Measurements from ENCODE around the gene OR2F2. TPM values are rescaled to one million over a fixed set of nuclear protein-coding genes. Genes with fewer than 3 reads are reported as not detected.

The OR2F2 gene
- total RNA-seq, 1 donor = not detected

DNA sequence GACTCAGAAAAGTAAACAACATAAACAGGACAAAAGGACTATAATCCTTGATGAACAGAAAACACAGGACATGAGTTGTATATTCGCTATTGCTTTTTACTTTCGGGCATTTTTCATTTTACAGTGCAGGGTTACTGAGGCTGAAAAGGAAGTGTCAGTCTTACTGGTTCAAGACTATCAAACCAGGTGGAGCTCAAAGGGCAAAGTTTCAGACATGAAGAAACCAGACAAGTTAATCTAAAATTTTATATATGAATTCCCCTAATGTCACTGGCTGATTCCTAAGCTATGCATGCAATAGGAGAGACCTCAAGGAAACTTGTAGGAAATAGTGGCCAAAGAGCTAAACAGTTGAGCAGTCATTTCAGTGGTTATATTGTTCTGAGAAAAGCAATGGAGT is 44.5 kb upstream of the OR2F2 start:
- no peaks in the 10 kb centered on the region for H3K27me3 ChIP-seq (ENCODE audit: insufficient read depth, low read length)
- H3K36me3 ChIP-seq (ENCODE audit: insufficient read depth, low read length) = no peaks in the 10 kb centered on the region
- H3K9me3 ChIP-seq (ENCODE audit: low read depth, low read length) = no peaks in the 10 kb centered on the region
- peaks cover 59% of the 10 kb centered on the region for H3K79me2 ChIP-seq (ENCODE audit: insufficient read depth, low read length)
- no peak overlapping the region for H3K27ac ChIP-seq (ENCODE audit: low read depth, low read length)
- no peak overlapping the region for H3K4me2 ChIP-seq (ENCODE audit: insufficient read depth, low read length)
- H3K4me3 ChIP-seq (ENCODE audit: insufficient read depth, low read length) = no peak overlapping the region
- H2AFZ ChIP-seq (ENCODE audit: low read length) = no peak overlapping the region
- no peak for DNase-seq (ENCODE audit: insufficient read length, low spot score, missing footprints)
- TF ChIP-seq, protein P1, sequence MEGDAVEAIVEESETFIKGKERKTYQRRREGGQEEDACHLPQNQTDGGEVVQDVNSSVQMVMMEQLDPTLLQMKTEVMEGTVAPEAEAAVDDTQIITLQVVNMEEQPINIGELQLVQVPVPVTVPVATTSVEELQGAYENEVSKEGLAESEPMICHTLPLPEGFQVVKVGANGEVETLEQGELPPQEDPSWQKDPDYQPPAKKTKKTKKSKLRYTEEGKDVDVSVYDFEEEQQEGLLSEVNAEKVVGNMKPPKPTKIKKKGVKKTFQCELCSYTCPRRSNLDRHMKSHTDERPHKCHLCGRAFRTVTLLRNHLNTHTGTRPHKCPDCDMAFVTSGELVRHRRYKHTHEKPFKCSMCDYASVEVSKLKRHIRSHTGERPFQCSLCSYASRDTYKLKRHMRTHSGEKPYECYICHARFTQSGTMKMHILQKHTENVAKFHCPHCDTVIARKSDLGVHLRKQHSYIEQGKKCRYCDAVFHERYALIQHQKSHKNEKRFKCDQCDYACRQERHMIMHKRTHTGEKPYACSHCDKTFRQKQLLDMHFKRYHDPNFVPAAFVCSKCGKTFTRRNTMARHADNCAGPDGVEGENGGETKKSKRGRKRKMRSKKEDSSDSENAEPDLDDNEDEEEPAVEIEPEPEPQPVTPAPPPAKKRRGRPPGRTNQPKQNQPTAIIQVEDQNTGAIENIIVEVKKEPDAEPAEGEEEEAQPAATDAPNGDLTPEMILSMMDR (IDR thresholded peaks at IDR 0.05; ENCODE audit: extremely low read depth, low read depth, low read length) = no peak
- H4K20me1 ChIP-seq (ENCODE audit: insufficient read depth, low read length) = peaks cover 28% of the 10 kb centered on the region
- H3K4me1 ChIP-seq (ENCODE audit: insufficient read depth, low read length) = peaks cover 4% of the 10 kb centered on the region

DNA sequence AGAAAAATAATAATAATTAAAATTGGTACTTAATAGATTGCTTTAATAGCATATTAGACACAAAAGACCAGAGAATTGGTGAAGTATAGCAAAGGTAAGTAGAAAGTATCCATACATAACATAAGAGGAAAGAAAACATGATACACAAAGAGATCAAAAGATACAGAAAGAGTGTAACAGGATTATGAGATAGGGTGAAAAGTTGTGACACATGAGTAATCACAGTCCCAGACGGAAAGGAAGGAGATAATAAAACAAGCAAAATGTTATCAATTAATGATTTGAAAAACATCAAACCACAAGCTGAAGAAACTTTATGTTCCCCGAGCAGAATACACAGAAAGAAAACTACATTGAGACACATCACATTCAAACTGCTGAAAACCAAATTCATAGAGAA is 43.6 kb upstream of the OR2F2 start:
- DNase-seq (ENCODE audit: insufficient read length, low spot score, missing footprints) = no peak
- TF ChIP-seq, protein P1 (IDR thresholded peaks at IDR 0.05; ENCODE audit: extremely low read depth, low read depth, low read length) = no peak
- Histone ChIP-seq H3K27ac (ENCODE audit: low read depth, low read length) (no peak overlapping the region), H3K36me3 (ENCODE audit: insufficient read depth, low read length) (no peaks in the 10 kb centered on the region), H3K4me1 (ENCODE audit: insufficient read depth, low read length) (no peaks in the 10 kb centered on the region), H2AFZ (ENCODE audit: low read length) (no peak overlapping the region), H3K4me2 (ENCODE audit: insufficient read depth, low read length) (no peak overlapping the region), H3K4me3 (ENCODE audit: insufficient read depth, low read length) (no peak overlapping the region), H3K27me3 (ENCODE audit: insufficient read depth, low read length) (no peaks in the 10 kb centered on the region), H4K20me1 (ENCODE audit: insufficient read depth, low read length) (peaks cover 28% of the 10 kb centered on the region), H3K79me2 (ENCODE audit: insufficient read depth, low read length) (peaks cover 61% of the 10 kb centered on the region), H3K9me3 (ENCODE audit: low read depth, low read length) (no peaks in the 10 kb centered on the region)

DNA sequence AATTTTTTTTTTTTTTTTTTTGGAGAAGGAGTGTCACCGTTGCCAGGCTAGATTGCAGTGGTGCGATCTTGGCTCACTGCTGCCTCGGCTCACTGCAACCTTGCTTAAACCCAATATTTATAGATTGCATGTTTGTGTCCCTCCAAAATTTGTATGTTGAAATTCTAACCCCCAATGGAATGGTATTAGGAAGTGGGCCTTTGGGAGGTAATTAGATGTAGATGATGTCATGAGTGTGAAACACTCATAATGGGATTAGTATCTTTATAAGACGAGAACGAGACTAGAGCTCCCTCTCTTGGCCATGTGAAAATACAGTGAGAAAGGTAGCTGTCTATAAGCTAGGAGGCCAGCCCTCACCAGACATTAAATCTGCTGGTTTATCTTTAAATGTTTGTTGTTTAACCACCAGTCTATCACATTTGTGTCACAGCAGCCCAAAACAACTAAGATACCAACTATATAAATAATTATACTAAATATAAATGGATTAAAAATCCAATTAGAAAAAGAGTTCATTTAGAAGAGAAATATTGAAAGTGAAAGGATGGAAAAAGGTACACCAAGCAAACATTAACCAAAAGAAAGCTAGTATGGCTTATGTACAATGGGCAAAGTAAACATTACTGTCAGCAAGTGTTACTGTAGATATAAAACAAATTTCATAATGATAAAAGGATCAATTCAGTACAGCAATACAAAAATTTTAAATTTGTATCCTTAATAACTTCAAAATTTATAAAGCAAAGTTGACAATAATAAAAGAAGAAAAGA is 42.3 kb upstream of the OR2F2 start:
- Histone ChIP-seq H3K79me2 (ENCODE audit: insufficient read depth, low read length) (peaks cover 67% of the 10 kb centered on the region), H3K9me3 (ENCODE audit: low read depth, low read length) (no peaks in the 10 kb centered on the region), H2AFZ (ENCODE audit: low read length) (no peak overlapping the region), H4K20me1 (ENCODE audit: insufficient read depth, low read length) (peaks cover 31% of the 10 kb centered on the region), H3K36me3 (ENCODE audit: insufficient read depth, low read length) (no peaks in the 10 kb centered on the region), H3K4me2 (ENCODE audit: insufficient read depth, low read length) (peak overlapping the region; percentile 52), H3K4me3 (ENCODE audit: insufficient read depth, low read length) (no peak overlapping the region), H3K27ac (ENCODE audit: low read depth, low read length) (no peak overlapping the region), H3K27me3 (ENCODE audit: insufficient read depth, low read length) (no peaks in the 10 kb centered on the region), H3K4me1 (ENCODE audit: insufficient read depth, low read length) (no peaks in the 10 kb centered on the region)
- TF ChIP-seq, protein P1 (IDR thresholded peaks at IDR 0.05; ENCODE audit: extremely low read depth, low read depth, low read length) = peak; percentile 49
- DNase-seq (ENCODE audit: insufficient read length, low spot score, missing footprints) = no peak

DNA sequence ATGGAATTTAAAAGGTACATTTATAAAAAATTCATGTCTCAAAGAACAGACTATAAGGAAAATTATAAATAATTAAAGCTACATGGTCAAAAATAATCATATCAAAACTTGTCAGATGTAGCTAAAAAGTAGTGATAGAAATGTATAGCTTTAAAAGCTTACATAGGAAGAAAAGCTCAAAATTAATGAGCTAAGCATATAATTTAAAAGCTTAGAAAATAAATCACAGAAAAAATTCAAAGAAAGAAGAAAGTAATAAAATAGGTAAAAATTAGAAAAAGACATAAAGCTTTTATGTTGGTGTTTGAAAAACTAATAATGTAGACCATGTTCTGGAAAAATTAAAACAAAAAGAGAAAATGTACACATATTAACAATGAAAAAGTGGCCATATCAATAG is 38.4 kb upstream of the OR2F2 start:
- Histone ChIP-seq H3K4me1 (ENCODE audit: insufficient read depth, low read length) (peaks cover 16% of the 10 kb centered on the region), H3K27ac (ENCODE audit: low read depth, low read length) (no peak overlapping the region), H3K4me3 (ENCODE audit: insufficient read depth, low read length) (no peak overlapping the region), H3K36me3 (ENCODE audit: insufficient read depth, low read length) (no peaks in the 10 kb centered on the region), H3K9me3 (ENCODE audit: low read depth, low read length) (no peaks in the 10 kb centered on the region), H3K79me2 (ENCODE audit: insufficient read depth, low read length) (peaks cover 76% of the 10 kb centered on the region), H3K4me2 (ENCODE audit: insufficient read depth, low read length) (no peak overlapping the region), H4K20me1 (ENCODE audit: insufficient read depth, low read length) (peaks cover 31% of the 10 kb centered on the region), H3K27me3 (ENCODE audit: insufficient read depth, low read length) (no peaks in the 10 kb centered on the region), H2AFZ (ENCODE audit: low read length) (no peak overlapping the region)
- TF ChIP-seq, protein P1 (IDR thresholded peaks at IDR 0.05; ENCODE audit: extremely low read depth, low read depth, low read length) = no peak
- DNase-seq (ENCODE audit: insufficient read length, low spot score, missing footprints) = no peak
